Islet of Langerhans (tissue), 1 donor: ENCODE data around the gene PTPN18.
"Not testable (repeated sequence)": the region's sequence is repeated elsewhere in the genome, so short reads cannot be mapped to it uniquely, and the experiment has no call there.

ENCODE experiments used
- FAIRE-seq: peaks from one replicate; lab custom pipeline; 2011; peaks lifted over from hg19 to GRCh38; lab: Jason Lieb, UNC

PTPN18 gene

GRCh38 chr2:130382313-130382917 is 26.6 kb downstream of the PTPN18 start:
- FAIRE-seq: no peak

DNA sequence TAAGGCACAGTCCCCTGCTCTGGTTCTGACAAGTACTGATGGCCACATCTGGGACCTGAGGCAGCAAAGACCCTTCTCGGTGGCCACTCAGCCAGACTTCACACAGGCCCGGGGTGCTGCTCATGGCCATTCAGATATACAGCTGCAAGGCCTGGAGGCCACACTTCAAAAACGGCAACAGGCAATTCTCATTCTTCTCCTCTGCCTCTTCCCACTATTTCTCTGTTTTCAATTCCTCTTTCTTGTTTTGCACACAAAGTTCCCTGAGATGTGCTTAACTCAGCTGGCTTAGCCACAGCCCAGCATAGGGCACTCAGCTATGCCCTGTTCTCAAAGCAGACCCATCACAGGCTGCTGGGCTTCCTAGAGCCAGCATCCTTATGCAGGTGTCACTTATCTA is 29.9 kb downstream of the PTPN18 start:
- no peak for FAIRE-seq

DNA sequence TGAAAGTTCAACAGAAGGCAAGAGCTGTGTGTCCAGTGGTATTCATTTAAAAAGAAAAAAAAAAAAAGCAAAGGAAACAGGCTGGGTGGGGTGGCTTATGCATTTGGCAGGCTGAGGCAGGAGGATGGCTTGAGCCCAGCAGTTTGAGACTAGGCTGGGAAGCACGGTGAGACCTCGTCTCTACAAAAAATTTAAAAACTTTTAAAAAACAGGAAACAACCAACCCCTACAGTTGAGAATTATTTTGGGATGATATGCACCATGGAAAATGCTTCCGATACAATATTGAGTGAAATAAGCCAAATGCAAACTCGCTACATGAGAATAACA is 31.2 kb downstream of the PTPN18 start:
- FAIRE-seq: no peak

DNA sequence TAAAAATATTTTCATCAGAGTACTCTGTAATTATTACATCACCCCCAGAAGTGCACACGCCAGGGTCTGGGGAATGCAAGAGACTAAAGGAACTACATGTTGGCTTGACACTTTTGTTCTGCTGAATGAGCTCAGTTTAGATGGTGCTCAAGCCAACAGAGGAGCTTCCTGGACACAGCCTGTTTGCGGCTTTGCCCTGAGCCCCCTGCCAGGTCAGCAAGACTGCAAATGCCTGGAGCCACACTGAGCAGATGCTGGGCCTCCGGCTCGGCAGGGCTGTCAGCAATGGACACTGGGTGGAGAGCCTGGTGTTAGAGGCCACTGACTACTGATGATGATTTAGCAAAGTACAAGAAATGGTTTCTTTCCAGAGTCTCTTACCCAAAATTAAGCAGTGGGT is 31.9 kb downstream of the PTPN18 start:
- no peak for FAIRE-seq

GRCh38 chr2:130388221-130388907 is 32.5 kb downstream of the PTPN18 start:
- no peak for FAIRE-seq

DNA sequence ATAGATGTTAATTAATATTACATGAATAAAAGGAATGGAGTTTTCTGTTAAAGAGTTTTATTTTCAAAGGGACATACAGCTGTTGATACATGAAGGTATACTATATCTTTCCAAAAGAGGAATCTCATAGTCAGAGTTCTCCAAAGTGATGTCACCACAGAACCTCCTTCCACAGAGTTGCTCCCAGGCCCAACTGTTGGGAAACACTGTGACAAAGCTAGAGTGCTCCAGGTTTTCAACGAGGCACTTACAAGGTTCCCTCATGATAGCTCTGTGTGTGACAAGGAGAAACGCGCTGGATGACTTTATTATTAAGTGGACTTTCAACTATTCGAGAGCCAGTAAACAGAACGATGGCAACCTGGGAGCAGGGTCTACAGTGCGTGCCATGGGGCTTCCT is 33.5 kb downstream of the PTPN18 start:
- FAIRE-seq: no peak

DNA sequence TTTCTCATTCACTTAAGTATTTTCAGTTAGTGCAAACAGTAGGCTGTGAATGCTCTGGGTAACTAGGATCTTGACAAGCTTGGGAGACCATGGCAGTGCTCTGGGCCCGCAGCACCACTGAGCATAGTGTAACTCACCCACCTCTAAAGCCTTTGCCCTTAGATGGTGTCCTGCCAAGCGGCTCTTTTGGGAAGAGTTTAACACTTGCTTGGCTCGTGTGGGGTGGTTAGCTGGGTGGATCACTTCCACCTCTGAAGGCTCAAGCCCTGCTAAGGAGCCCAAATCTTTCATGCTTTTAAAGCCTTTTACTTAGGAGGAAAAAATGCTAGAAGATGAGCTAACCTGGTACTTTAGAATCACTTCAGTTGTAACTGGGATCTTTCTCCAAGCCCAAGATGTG is 33.9 kb downstream of the PTPN18 start:
- no peak for FAIRE-seq

GRCh38 chr2:130390460-130391057 is 34.7 kb downstream of the PTPN18 start:
- FAIRE-seq: no peak

DNA sequence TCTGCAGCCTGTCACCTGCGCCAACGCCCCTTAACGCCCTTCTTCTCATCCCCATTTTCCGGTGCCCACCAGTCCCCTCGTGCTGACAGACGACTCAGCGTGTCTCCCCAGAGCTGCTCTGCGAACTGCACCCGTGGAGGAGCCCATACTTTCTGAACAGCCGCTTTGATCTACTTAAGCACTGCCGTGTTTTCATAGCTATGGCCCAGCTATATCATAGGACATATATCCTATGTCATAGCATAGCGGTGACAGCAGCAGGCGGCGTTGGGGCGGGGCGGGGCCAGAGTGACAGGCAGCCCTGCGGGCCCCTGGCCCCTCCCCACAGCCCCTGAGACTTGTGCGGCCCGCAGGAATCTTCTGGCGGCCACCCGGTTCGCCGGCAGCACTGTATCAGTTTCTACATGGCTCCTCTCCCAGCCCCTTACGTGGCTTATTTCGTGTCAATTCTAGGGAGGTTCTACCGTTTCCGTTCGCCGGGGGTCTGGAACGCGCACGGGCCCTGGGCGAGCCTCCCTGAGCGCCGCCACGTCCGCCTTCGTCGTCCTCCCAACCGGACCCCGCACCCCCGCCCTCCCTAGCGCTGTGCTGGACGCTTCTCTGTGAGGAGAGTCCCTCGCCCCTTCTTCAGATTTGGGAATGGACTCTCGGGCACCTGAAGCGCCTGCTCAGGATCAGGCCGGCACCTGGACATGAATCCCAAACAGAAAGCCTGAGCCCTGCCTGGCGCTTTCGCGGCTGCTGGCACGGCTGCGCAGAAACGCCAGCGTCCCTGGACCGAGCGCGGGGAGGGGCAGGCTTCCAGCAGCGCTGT is 35.4 kb downstream of the PTPN18 start:
- FAIRE-seq: no peak

DNA sequence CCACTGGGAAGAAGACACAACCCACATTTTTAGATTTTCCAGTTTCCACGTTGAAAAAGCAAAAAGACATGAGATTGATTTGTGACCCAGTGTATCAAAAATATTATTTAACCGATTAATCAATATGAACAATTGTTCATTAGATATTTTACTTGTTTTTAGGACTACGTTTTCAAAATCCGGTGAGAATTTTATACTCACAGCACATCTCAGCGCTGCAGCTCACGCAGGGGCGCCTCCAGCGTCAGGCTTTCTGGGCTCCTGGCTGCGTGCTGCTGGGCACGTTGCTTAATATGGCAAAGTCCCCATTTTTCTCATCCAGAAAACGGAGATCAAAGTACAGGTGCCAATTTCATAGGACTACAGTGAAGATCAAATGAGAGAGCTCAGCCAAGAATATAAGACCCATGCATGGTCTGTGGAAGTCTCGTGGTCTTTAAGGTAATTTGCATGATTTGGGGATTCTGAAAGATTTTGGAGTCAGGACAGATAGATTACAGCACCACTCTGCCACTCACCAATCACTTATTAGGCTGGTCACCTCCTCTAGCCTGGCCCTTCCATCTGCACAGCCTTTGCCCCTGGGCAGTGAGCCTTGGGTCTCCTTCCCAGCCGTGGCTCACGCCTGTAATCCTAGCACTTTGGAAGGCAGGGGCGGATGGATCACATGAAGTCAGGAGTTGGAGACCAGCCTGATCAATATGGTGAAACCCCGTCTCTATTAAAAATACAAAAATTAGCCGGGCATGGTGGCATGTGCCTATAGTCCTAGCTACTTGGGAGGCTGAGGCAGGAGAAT is 36.2 kb downstream of the PTPN18 start:
- no peak for FAIRE-seq

DNA sequence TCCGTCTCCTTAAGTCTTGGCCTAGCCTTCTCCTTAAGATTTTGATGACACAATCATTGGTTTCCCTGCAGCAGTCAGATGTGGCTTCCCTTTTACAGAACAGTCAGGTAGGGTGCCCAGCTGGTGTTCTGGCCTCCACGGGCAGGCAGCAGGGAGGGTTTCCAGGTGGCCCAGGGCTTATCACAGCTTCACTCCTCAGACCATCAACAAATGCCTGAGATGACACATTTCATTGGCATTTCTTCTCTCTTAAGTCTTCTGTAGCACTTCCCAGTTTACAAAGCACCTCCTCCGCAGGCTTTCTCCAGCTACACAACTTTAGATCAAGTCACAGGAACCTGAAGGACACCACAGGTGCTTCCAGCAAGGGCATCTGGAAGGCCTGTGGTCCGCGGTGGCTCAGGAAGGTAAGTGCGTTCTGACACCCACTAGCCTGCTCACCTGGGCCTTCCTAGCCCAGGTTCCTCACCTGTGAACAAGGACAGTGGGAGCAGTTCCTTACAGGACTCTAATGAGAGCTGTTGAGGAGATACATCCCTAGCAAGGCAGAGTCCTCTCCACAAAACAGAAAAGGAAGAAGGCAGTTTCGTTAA is 37.6 kb downstream of the PTPN18 start:
- no peak for FAIRE-seq

- not testable (repeated sequence) for FAIRE-seq
Measured at GRCh38 chr2:130406280-130406679, 50.4 kb downstream of the PTPN18 start.

DNA sequence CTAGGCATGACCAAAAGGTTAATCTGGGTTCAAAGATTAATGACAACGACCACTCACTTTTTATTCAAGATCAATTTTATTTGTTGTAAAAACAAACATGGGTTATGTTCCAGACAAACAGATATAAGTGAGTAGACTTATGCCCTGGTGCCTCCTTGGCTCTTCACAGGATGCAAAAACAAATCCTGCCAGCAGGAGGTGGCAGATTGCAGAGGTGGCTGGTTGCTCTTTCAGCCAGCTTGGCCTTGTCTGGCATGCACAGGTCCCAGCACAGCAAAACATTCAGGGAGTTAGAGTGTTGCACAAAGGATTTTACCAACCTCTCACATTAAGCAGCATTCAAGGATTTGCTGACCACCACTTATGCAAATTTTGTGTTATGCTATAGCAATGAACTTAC is 60.8 kb downstream of the PTPN18 start:
- not testable (repeated sequence) for FAIRE-seq

DNA sequence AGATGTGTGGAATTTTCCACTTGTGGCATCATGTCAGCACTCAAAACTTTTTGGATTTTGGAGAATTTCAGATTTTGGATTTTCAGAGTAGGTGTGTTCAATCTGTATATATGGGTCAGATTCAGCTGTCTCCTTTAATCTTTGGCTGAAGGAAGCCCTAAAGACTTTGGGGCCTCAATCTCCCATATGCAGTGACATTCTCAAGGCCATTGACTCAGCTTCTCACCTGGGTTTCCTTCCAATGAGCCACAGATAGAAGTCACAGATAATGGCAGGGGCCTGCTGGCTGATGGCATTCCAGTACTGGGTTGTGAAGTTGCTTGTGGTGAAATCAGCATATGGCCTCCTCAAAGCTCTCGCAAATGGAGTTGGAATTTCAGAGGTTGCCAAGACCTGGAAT is 63.0 kb downstream of the PTPN18 start:
- not testable (repeated sequence) for FAIRE-seq
